HepG2 (cell line): ENCODE measurements around the gene ATP5F1E.

ENCODE experiments used
- ELF1 ChIP-seq: sonication (generic); formaldehyde crosslinking; IDR thresholded peaks from 2 replicates; pipeline ENCODE4 v1.4.0; 2020; ENCODE audit warnings: missing genetic modification reagents
- JUN ChIP-seq: sonication (generic); formaldehyde crosslinking; IDR thresholded peaks from 2 replicates; pipeline ENCODE4 v1.4.0; 2020; ENCODE audit warnings: mild to moderate bottlenecking, missing genetic modification reagents
- MYC ChIP-seq: sonication (generic); formaldehyde crosslinking; IDR thresholded peaks from 2 replicates; pipeline ENCODE4 v1.9.0; 2021; ENCODE audit warnings: missing genetic modification reagents, borderline replicate concordance
- NR1H2 ChIP-seq: sonication (generic); formaldehyde crosslinking; IDR thresholded peaks from 2 replicates; pipeline ENCODE4 v1.8.1; 2022; ENCODE audit warnings: low read depth, missing genetic modification reagents, borderline replicate concordance
- PATZ1 ChIP-seq: sonication (generic); formaldehyde crosslinking; IDR thresholded peaks from 2 replicates; pipeline ENCODE4 v1.4.0; 2020; ENCODE audit warnings: missing genetic modification reagents
- POGZ ChIP-seq: sonication (generic); formaldehyde crosslinking; IDR thresholded peaks from 2 replicates; pipeline ENCODE4 v1.4.0; 2020; ENCODE audit warnings: mild to moderate bottlenecking, missing genetic modification reagents
- RAD21 ChIP-seq: fragments of 450-650 bp; formaldehyde crosslinking; IDR thresholded peaks from 2 replicates; pipeline ENCODE4 v1.5.0; 2020; ENCODE audit warnings: mild to moderate bottlenecking
- SNAI1 ChIP-seq: sonication (generic); formaldehyde crosslinking; IDR thresholded peaks from 2 replicates; pipeline ENCODE4 v1.5.0; 2020; ENCODE audit warnings: mild to moderate bottlenecking, missing genetic modification reagents, borderline replicate concordance
- TIGD3 ChIP-seq: sonication (generic); formaldehyde crosslinking; IDR thresholded peaks from 2 replicates; pipeline ENCODE4 v1.5.1; 2020; ENCODE audit warnings: mild to moderate bottlenecking, missing genetic modification reagents, borderline replicate concordance
- ZBTB8A ChIP-seq: sonication (generic); formaldehyde crosslinking; IDR thresholded peaks from 2 replicates; pipeline ENCODE4 v1.4.0; 2020; ENCODE audit warnings: mild to moderate bottlenecking, low read depth, missing genetic modification reagents, borderline replicate concordance
- ZNF496 ChIP-seq: sonication (generic); formaldehyde crosslinking; IDR thresholded peaks from 2 replicates; pipeline ENCODE4 v1.8.1; 2023; ENCODE audit warnings: mild to moderate bottlenecking, moderate library complexity, missing genetic modification reagents; ENCODE audit not compliant: insufficient replicate concordance
- ZNF790 ChIP-seq: sonication (generic); formaldehyde crosslinking; IDR thresholded peaks from 2 replicates; pipeline ENCODE4 v1.8.0; 2022; ENCODE audit warnings: missing genetic modification reagents, mild to moderate bottlenecking, borderline replicate concordance
- ZSCAN31 ChIP-seq: sonication (generic); formaldehyde crosslinking; IDR thresholded peaks from 2 replicates; pipeline ENCODE4 v1.5.0; 2020; ENCODE audit warnings: low read depth, mild to moderate bottlenecking, missing genetic modification reagents

- TF ChIP-seq ZNF790 (CRISPR knock-in tag) (no peak), RAD21 (CRISPR knock-in tag) (no peak), ZSCAN31 (CRISPR knock-in tag) (no peak), JUN (CRISPR knock-in tag) (no peak), ZBTB8A (no peak), NR1H2 (CRISPR knock-in tag) (no peak), SNAI1 (CRISPR knock-in tag) (no peak), TIGD3 (no peak), MYC (CRISPR knock-in tag) (no peak), POGZ (CRISPR knock-in tag) (no peak), ELF1 (no peak), ZNF496 (CRISPR knock-in tag) (no peak), PATZ1 (CRISPR knock-in tag) (no peak)
These were observed 9.4 kb downstream of the ATP5F1E start for GRCh38 chr20:59022754-59023153.
